Hepatocyte (in vitro differentiated cells): ENCODE measurements around the gene C3orf22.

Source experiments
- CTCF ChIP-seq: fragments of 200-600 bp; sonication (generic); IDR thresholded peaks from 2 replicates; pipeline ENCODE4 v1.5.1; 2016; ENCODE audit warnings: antibody characterized with exemption, mild to moderate bottlenecking; ENCODE audit not compliant: poor library complexity
- EZH2 ChIP-seq: fragments of 200-600 bp; sonication (generic); IDR thresholded peaks from 2 replicates; pipeline ENCODE4 v1.6.1; 2016; ENCODE audit warnings: antibody characterized with exemption, mild to moderate bottlenecking, borderline replicate concordance
- EZH2phosphoT487 ChIP-seq: fragments of 200-600 bp; sonication (generic); IDR thresholded peaks from one replicate; pipeline ENCODE4 v1.6.1; 2018; ENCODE audit warnings: antibody characterized with exemption, mild to moderate bottlenecking, low read depth, moderate library complexity; ENCODE audit not compliant: unreplicated experiment, severe bottlenecking

- TF ChIP-seq EZH2phosphoT487 (no peak), CTCF (no peak), EZH2 (no peak)
Observed at GRCh38 chr3:126509597-126510307, 49.0 kb downstream of the C3orf22 start.
